ENCODE measurements around the gene IL1RAPL1. TPM values are rescaled to one million over a fixed set of nuclear protein-coding genes. Genes with fewer than 3 reads are reported as not detected.
A peak's percentile ranks its signal among the peaks of the same experiment; 100 is the strongest.

IL1RAPL1 gene
- total RNA-seq, 1 experiment from 2014 or later, result 2.9 TPM

DNA sequence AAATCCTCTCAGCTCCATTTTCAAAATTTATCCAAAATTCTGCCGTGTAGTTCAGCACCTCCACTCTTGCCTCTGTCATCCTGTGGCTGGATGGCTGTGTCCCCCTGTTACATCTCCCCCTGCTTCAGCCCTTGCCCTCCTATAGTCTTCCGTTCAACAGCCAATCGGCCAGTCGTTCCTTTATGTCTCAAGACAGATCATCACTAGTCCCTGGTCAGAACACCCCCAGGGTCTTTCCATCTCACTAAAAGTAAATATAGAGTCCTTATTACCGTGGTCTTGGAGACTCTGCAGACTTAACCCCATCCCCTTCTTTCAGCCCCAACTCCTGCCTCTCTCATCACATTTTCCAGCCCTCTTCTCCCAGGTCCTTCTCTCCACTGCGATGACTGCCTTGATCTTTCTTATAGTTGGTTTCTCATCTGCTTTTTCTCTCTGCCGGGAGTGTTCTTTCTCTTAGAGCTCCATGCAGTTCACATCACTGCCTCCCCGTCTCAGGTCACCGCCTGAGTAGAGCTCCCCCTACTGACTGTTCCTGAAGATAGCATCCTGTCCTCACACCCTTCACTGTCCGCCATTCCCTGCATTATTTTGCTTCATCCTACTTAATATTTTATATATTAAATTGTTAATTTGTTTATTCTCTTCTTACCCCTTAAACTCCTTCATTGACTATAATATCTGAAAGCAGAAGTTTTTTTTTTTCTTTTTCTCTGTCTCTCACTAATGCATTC is 891.3 kb downstream of the IL1RAPL1 start:
- no peaks in the 10 kb centered on the region for H3K27me3 ChIP-seq (ENCODE audit: control insufficient read depth, insufficient read depth, low read length)
- H3K36me3 ChIP-seq (replicated peaks; ENCODE audit: control insufficient read depth, insufficient read depth, low read length), result no peaks in the 10 kb centered on the region
- no peak overlapping the region for H3K4me3 ChIP-seq (ENCODE audit: insufficient read depth, low read depth, low read length)
- DNase-seq, result peak; percentile 66

DNA sequence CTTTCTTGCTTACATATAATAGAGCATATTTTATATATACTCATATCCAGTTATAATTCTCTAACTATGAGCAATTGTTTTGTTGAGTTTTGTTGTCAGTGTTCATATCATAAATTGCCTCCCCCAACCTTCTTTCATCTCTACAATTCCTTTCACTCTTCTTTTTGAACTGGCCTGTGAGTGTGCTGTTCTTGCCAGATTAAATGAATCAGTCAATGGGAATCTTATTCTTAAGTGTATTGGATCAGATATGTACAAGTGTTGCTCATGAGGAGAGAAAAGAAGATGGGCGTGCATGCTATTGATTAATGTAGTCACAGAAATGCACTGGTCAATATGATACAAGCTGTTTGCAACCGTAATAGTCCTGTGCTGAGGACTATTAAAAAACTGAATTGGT is 900.0 kb downstream of the IL1RAPL1 start:
- no peaks in the 10 kb centered on the region for H3K27me3 ChIP-seq (ENCODE audit: control insufficient read depth, insufficient read depth, low read length)
- DNase-seq, result no peak

DNA sequence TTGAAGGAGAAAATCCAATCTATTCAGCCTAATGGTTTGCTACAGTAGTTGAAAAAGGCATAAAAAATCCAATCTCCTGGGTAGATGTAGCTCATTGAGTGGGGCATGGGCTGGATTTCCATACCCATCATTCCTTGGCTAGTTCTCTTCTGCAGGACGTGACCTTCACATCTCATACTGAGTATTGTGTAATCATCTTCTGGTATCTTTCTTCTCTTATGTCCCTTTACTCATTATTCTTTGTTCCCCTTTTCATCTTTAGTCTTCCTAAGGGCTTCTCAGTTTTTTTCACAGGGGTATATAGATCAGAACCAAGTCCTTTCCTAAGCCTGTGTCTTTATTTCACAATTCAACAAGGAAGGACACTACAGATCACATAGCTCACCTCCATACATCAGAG is 900.5 kb downstream of the IL1RAPL1 start:
- H3K36me3 ChIP-seq (replicated peaks; ENCODE audit: control insufficient read depth, insufficient read depth, low read length), result no peaks in the 10 kb centered on the region
- DNase-seq, result no peak
- no peaks in the 10 kb centered on the region for H3K27me3 ChIP-seq (ENCODE audit: control insufficient read depth, insufficient read depth, low read length)
- no peak overlapping the region for H3K4me3 ChIP-seq (ENCODE audit: insufficient read depth, low read depth, low read length)

More for the DNA sequence above, 900.0 kb downstream of the IL1RAPL1 start:
- Histone ChIP-seq H3K36me3 (replicated peaks; ENCODE audit: control insufficient read depth, insufficient read depth, low read length) (no peaks in the 10 kb centered on the region), H3K4me3 (ENCODE audit: insufficient read depth, low read depth, low read length) (no peak overlapping the region)

GRCh38 chrX:29488919-29489318 is 901.7 kb downstream of the IL1RAPL1 start:
- DNase-seq, result no peak

GRCh38 chrX:29490606-29491005 is 903.4 kb downstream of the IL1RAPL1 start:
- H3K36me3 ChIP-seq (replicated peaks; ENCODE audit: control insufficient read depth, insufficient read depth, low read length), result no peaks in the 10 kb centered on the region
- H3K27me3 ChIP-seq (ENCODE audit: control insufficient read depth, insufficient read depth, low read length), result no peaks in the 10 kb centered on the region
- DNase-seq, result no peak
- no peak overlapping the region for H3K4me3 ChIP-seq (ENCODE audit: insufficient read depth, low read depth, low read length)

More at GRCh38 chrX:29488919-29489318, 901.7 kb downstream of the IL1RAPL1 start:
- no peak overlapping the region for H3K4me3 ChIP-seq (ENCODE audit: insufficient read depth, low read depth, low read length)
- no peaks in the 10 kb centered on the region for H3K27me3 ChIP-seq (ENCODE audit: control insufficient read depth, insufficient read depth, low read length)
- H3K36me3 ChIP-seq (replicated peaks; ENCODE audit: control insufficient read depth, insufficient read depth, low read length), result no peaks in the 10 kb centered on the region

- H3K27me3 ChIP-seq (ENCODE audit: control insufficient read depth, insufficient read depth, low read length), result no peaks in the 10 kb centered on the region
- no peak for DNase-seq
These were observed 904.4 kb downstream of the IL1RAPL1 start for GRCh38 chrX:29491659-29492058.

DNA sequence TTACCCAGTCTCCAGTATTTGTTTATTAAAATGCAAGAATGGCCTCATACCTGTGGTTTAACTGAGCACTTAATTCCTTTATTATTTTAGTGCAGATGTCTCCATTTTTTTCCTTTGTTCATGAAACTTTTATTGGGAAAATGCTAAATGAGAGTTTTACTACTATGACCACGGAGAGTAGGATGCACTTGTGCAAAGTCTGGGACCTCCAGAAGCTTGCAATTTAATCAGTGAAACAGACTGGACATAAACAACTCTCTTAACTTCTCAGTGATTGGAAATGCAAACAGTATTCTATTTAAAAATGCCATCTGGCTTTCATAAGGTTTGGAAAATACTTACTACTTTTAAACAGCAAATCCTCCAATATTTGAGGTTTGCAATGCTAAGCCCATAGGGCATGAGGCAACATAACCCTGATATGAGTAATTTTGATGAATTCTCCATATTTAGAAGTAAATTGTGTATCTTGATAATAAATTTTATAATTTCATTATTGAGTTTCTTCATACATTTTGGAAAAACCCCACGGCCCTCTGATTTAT is 909.5 kb downstream of the IL1RAPL1 start:
- DNase-seq, result no peak
- Histone ChIP-seq H3K27me3 (ENCODE audit: control insufficient read depth, insufficient read depth, low read length) (no peaks in the 10 kb centered on the region), H3K36me3 (replicated peaks; ENCODE audit: control insufficient read depth, insufficient read depth, low read length) (no peaks in the 10 kb centered on the region), H3K4me3 (ENCODE audit: insufficient read depth, low read depth, low read length) (no peak overlapping the region)

More at GRCh38 chrX:29491659-29492058, 904.4 kb downstream of the IL1RAPL1 start:
- Histone ChIP-seq H3K36me3 (replicated peaks; ENCODE audit: control insufficient read depth, insufficient read depth, low read length) (no peaks in the 10 kb centered on the region), H3K4me3 (ENCODE audit: insufficient read depth, low read depth, low read length) (no peak overlapping the region)

DNA sequence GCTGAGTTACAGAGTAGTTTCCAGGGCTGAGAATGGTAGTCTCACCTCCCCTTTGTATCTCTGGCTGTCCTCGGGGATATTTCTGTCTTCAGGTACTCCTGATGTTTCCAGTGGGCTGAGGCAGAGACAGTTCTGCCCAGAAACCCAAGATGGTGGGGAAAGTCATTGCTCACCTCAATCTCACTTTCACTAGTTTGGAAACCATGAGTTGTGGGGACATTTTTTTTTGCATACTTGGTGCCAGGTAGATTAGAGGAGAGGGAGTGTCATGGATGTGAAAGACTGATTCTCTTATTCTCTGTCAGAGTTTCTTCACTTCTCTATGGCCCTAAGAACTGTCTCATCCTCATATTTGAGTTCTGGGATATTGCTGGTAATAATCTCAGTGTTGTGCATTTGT is 919.5 kb downstream of the IL1RAPL1 start:
- DNase-seq, result no peak
- Histone ChIP-seq H3K4me3 (ENCODE audit: insufficient read depth, low read depth, low read length) (no peak overlapping the region), H3K27me3 (ENCODE audit: control insufficient read depth, insufficient read depth, low read length) (no peaks in the 10 kb centered on the region), H3K36me3 (replicated peaks; ENCODE audit: control insufficient read depth, insufficient read depth, low read length) (no peaks in the 10 kb centered on the region)

- H3K4me3 ChIP-seq (ENCODE audit: insufficient read depth, low read depth, low read length), result no peak overlapping the region
- no peaks in the 10 kb centered on the region for H3K36me3 ChIP-seq (replicated peaks; ENCODE audit: control insufficient read depth, insufficient read depth, low read length)
- no peaks in the 10 kb centered on the region for H3K27me3 ChIP-seq (ENCODE audit: control insufficient read depth, insufficient read depth, low read length)
- DNase-seq, result no peak
These were observed 930.9 kb downstream of the IL1RAPL1 start for GRCh38 chrX:29518100-29518499.

- H3K27me3 ChIP-seq (ENCODE audit: control insufficient read depth, insufficient read depth, low read length), result no peaks in the 10 kb centered on the region
- DNase-seq, result no peak
- no peaks in the 10 kb centered on the region for H3K36me3 ChIP-seq (replicated peaks; ENCODE audit: control insufficient read depth, insufficient read depth, low read length)
- no peak overlapping the region for H3K4me3 ChIP-seq (ENCODE audit: insufficient read depth, low read depth, low read length)
These were observed 941.0 kb downstream of the IL1RAPL1 start for GRCh38 chrX:29528281-29528680.

- no peaks in the 10 kb centered on the region for H3K27me3 ChIP-seq (ENCODE audit: control insufficient read depth, insufficient read depth, low read length)
- no peaks in the 10 kb centered on the region for H3K36me3 ChIP-seq (replicated peaks; ENCODE audit: control insufficient read depth, insufficient read depth, low read length)
- no peak overlapping the region for H3K4me3 ChIP-seq (ENCODE audit: insufficient read depth, low read depth, low read length)
- no peak for DNase-seq
These were observed 943.3 kb downstream of the IL1RAPL1 start for GRCh38 chrX:29530501-29530900.

DNA sequence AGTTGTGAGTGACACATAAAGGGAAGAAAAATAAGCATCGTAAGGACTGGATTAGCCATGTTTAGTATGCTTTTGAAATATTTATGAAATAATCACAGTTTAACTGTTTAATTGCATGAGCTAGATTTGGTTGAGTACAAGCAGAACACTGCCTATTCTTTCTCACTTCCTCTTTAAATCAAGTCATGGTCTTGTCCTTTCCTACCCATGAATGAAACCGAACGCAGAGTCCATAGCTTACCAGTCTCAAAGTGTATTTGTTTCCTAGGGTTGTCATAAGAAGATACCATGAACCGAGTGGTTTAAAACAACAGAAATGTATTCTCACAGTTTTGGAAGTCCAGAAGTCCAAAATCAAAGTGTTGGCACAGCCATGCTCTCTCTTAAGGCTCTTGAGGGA is 944.1 kb downstream of the IL1RAPL1 start:
- Histone ChIP-seq H3K4me3 (ENCODE audit: insufficient read depth, low read depth, low read length) (no peak overlapping the region), H3K36me3 (replicated peaks; ENCODE audit: control insufficient read depth, insufficient read depth, low read length) (no peaks in the 10 kb centered on the region), H3K27me3 (ENCODE audit: control insufficient read depth, insufficient read depth, low read length) (no peaks in the 10 kb centered on the region)
- DNase-seq, result no peak

- no peaks in the 10 kb centered on the region for H3K36me3 ChIP-seq (replicated peaks; ENCODE audit: control insufficient read depth, insufficient read depth, low read length)
- no peak overlapping the region for H3K4me3 ChIP-seq (ENCODE audit: insufficient read depth, low read depth, low read length)
- H3K27me3 ChIP-seq (ENCODE audit: control insufficient read depth, insufficient read depth, low read length), result no peaks in the 10 kb centered on the region
- no peak for DNase-seq
These were observed 948.2 kb downstream of the IL1RAPL1 start for GRCh38 chrX:29535212-29536162.

DNA sequence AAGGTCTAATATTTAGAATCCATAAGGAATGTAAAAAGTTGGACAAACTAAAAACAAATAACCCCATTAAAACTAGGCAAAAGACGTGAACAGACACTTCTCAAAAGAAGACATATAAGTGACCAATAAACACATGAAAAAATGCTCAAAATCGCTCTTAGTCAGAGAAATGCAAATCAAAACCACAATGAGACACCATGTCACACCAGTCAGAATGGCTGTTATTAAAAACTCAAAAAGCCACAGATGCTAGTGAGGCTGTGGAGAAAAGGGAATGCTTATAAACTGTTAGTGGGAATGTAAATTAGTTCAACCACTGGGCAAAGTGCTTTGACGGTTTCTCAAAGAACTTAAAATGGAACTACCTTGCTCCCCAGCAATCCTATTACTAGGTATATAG is 953.8 kb downstream of the IL1RAPL1 start:
- Histone ChIP-seq H3K27me3 (ENCODE audit: control insufficient read depth, insufficient read depth, low read length) (no peaks in the 10 kb centered on the region), H3K36me3 (replicated peaks; ENCODE audit: control insufficient read depth, insufficient read depth, low read length) (no peaks in the 10 kb centered on the region), H3K4me3 (ENCODE audit: insufficient read depth, low read depth, low read length) (no peak overlapping the region)
- DNase-seq, result no peak

- H3K27me3 ChIP-seq (ENCODE audit: control insufficient read depth, insufficient read depth, low read length), result no peaks in the 10 kb centered on the region
- H3K36me3 ChIP-seq (replicated peaks; ENCODE audit: control insufficient read depth, insufficient read depth, low read length), result no peaks in the 10 kb centered on the region
- H3K4me3 ChIP-seq (ENCODE audit: insufficient read depth, low read depth, low read length), result no peak overlapping the region
- DNase-seq, result no peak
These were observed 954.9 kb downstream of the IL1RAPL1 start for GRCh38 chrX:29542152-29542551.
